ENCODE results near the gene EME2.

EME2 gene

GRCh38 chr16:1791943-1792812 is 19.6 kb downstream of the EME2 start:
- TF ChIP-seq EGR1 (IDR thresholded peaks at IDR 0.05) (no peak), EP300 (IDR thresholded peaks at IDR 0.05; ENCODE audit: borderline replicate concordance) (peak; percentile 39; the same call in 1 of the 2 replicates), TEAD4 (IDR thresholded peaks at IDR 0.05) (peak; percentile 5; the same call in 1 of the 2 replicates), NFIC (IDR thresholded peaks at IDR 0.05) (peak; percentile 21; the same call in 1 of the 2 replicates), RAD21 (IDR thresholded peaks at IDR 0.05; ENCODE audit: low read depth) (no peak), TCF12 (IDR thresholded peaks at IDR 0.05; ENCODE audit: low read depth) (peak; percentile 47; the same call in 1 of the 2 replicates)
- TF ChIP-seq, protein P1, sequence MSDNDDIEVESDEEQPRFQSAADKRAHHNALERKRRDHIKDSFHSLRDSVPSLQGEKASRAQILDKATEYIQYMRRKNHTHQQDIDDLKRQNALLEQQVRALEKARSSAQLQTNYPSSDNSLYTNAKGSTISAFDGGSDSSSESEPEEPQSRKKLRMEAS (IDR thresholded peaks at IDR 0.05), result peak; percentile 97
- TF ChIP-seq, protein P2, sequence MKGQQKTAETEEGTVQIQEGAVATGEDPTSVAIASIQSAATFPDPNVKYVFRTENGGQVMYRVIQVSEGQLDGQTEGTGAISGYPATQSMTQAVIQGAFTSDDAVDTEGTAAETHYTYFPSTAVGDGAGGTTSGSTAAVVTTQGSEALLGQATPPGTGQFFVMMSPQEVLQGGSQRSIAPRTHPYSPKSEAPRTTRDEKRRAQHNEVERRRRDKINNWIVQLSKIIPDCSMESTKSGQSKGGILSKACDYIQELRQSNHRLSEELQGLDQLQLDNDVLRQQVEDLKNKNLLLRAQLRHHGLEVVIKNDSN (IDR thresholded peaks at IDR 0.05), result peak; percentile 91

DNA sequence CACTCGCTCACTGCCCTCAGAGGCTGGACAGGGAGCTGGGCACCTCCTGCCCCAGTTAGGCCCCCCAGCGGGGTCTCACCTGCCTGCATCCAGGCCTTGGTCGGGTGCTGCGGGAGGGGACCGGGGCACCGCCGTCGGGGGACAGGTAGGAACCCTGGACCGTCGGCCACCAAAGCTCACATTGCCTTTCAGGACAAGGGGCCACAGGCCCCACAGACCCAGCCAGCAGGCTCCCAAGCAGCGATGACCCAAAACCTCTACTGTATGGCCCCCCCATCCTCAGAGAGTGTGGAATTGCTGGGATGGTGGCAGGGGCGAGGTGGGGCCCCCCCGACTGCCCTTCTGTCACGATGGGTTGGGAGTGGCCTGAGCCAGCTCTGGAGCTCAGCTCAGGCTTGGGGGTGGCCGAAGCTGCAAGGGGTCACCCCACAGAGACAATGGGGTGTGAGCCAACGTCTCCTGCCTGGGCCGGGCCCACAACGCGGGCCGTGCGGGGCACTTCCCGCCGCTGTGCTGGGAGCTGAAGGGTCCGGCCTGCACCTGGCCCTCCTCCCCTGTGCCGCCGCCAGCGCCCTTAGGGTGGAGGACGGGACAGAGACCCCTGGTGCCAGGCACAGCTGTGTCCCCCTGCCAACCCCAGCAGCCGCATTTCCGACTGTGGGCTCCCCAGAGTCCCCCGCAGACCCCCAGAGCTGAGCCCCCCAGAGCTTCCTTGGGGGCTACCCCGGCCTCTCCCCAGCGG is 20.4 kb downstream of the EME2 start:
- TF ChIP-seq REST (IDR thresholded peaks at IDR 0.05; ENCODE audit: low read depth), result no peak
- TF ChIP-seq EP300 (IDR thresholded peaks at IDR 0.05; ENCODE audit: borderline replicate concordance), result no peak
- TF ChIP-seq FOXM1 (IDR thresholded peaks at IDR 0.05; ENCODE audit: borderline replicate concordance, low read depth), result no peak
- peak; percentile 25; the same call in 1 of the 2 replicates for TF ChIP-seq ZBTB7A (IDR thresholded peaks at IDR 0.05; ENCODE audit: low read depth)
- no peak for TF ChIP-seq CREB1 (IDR thresholded peaks at IDR 0.05; ENCODE audit: low read depth)

- TF ChIP-seq ZBTB7A (IDR thresholded peaks at IDR 0.05; ENCODE audit: low read depth) (no peak), YY1 (IDR thresholded peaks at IDR 0.05; ENCODE audit: low read depth) (no peak), EP300 (IDR thresholded peaks at IDR 0.05; ENCODE audit: borderline replicate concordance) (no peak), FOXM1 (IDR thresholded peaks at IDR 0.05; ENCODE audit: borderline replicate concordance, low read depth) (no peak), TCF12 (IDR thresholded peaks at IDR 0.05; ENCODE audit: low read depth) (no peak), TAF1 (IDR thresholded peaks at IDR 0.05; ENCODE audit: low read depth) (no peak), TEAD4 (IDR thresholded peaks at IDR 0.05) (no peak), REST (IDR thresholded peaks at IDR 0.05; ENCODE audit: low read depth) (no peak), CEBPB (IDR thresholded peaks at IDR 0.05) (no peak)
- TF ChIP-seq, protein P2 (IDR thresholded peaks at IDR 0.05), result no peak
- TF ChIP-seq, protein P1 (IDR thresholded peaks at IDR 0.05), result no peak
These were observed 21.1 kb downstream of the EME2 start, which contains the start of gene IGFALS for GRCh38 chr16:1793578-1794220. IGFALS (minus strand) TSS chr16:1793705; CDS start chr16:1793652, 53 bp downstream.

DNA sequence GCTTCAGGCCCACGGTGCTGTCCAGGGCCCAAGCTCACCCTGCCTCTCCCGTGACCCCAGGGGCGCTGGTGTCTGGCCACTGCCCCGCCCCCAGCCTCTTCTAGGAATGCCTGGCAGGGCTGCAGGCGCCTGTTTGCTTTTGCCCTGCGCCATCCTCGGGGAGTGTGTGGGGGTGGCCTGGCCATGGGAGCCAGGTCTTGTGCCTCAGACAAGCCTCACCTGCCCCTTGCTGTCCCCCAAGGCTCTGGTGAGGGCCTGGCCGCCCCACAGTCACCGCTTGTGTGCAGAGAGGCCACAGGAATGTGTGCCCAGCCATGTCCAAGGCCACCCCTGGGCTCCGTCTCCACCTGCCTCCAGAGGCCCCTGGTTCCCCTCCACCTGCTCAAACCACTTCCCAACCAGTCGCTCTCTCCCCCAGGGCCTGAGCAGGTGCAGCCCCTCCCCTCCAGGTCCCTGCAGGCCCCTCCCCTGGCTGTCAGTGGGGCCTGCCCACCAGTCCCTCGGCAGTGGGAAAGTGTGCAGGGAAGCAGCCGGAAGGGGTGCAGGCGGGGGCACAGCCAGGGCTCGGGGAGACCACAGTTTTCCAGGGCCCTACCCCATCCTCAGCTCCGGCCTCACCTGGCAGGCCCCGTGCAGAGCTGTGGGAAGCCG is 21.7 kb downstream of the EME2 start:
- TF ChIP-seq, protein P1 (IDR thresholded peaks at IDR 0.05), result no peak
- TF ChIP-seq TCF12 (IDR thresholded peaks at IDR 0.05; ENCODE audit: low read depth) (no peak), NFIC (IDR thresholded peaks at IDR 0.05) (no peak), RAD21 (IDR thresholded peaks at IDR 0.05; ENCODE audit: low read depth) (no peak), REST (IDR thresholded peaks at IDR 0.05; ENCODE audit: low read depth) (no peak), ZBTB7A (IDR thresholded peaks at IDR 0.05; ENCODE audit: low read depth) (no peak), TAF1 (IDR thresholded peaks at IDR 0.05; ENCODE audit: low read depth) (no peak), CEBPB (IDR thresholded peaks at IDR 0.05) (no peak), FOXM1 (IDR thresholded peaks at IDR 0.05; ENCODE audit: borderline replicate concordance, low read depth) (no peak), EGR1 (IDR thresholded peaks at IDR 0.05) (no peak), EP300 (IDR thresholded peaks at IDR 0.05; ENCODE audit: borderline replicate concordance) (no peak), YY1 (IDR thresholded peaks at IDR 0.05; ENCODE audit: low read depth) (no peak), TEAD4 (IDR thresholded peaks at IDR 0.05) (no peak), CREB1 (IDR thresholded peaks at IDR 0.05; ENCODE audit: low read depth) (no peak)
- TF ChIP-seq, protein P2 (IDR thresholded peaks at IDR 0.05), result no peak

Data from Ishikawa (cell line).